GM19240 (cell line): ENCODE data around the gene SKAP1.
A peak's percentile ranks its signal among the peaks of the same experiment; 100 is the strongest.

Source experiments
- DNase-seq: peaks from one replicate; pipeline ENCODE4 v3.0.0; 2011; ENCODE audit warnings: low spot score; ENCODE audit not compliant: insufficient read length

The SKAP1 gene

GRCh38 chr17:48429638-48430586, at the start of gene SKAP1:
TSS of gene SKAP1 (minus strand) at chr17:48430214.
- DNase-seq, result peak; percentile 38

- DNase-seq, result no peak
Measured at GRCh38 chr17:48479014-48479402, 49.0 kb upstream of the SKAP1 start.

DNA sequence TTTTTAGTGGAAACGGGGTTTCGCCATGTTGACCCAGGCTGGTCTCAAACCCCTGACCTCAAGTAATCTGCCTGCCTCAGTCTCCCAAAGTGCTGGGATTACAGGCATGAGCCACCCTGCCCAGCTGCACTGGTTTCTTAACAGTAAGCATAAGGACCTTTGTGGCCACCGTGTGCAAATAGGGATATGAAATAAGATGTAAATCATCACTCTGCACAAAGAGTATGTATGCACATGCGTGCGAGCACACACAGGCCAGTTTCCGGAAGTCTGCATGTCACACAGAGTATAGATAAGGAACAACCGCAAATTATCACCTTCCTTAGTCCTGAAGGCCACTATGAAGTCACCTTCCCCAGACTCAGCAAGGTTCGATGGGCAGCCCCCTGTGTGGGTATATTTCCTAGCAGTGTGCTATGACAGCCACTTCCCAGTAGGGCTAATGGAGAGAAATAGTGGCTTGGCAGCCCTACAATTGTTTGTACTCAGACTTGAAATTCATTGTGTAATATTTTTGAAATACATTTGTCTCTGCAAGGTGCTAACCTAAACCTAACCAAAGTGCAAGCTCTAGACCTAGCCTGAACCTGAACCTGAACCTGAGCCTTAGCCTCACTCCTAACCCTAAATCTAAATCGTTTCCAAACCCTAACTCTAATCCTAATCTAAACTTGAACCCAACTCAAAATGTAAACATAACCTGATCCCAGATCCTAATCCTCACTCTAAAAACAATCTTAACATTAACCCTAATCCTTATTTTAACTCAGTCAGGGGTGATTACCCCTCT, 48.4 kb upstream of the SKAP1 start:
- peak; percentile 46 for DNase-seq

GRCh38 chr17:48477221-48477620, 47.2 kb upstream of the SKAP1 start:
- no peak for DNase-seq

- DNase-seq, result no peak
Measured at GRCh38 chr17:48472411-48473281, 42.6 kb upstream of the SKAP1 start.

DNA sequence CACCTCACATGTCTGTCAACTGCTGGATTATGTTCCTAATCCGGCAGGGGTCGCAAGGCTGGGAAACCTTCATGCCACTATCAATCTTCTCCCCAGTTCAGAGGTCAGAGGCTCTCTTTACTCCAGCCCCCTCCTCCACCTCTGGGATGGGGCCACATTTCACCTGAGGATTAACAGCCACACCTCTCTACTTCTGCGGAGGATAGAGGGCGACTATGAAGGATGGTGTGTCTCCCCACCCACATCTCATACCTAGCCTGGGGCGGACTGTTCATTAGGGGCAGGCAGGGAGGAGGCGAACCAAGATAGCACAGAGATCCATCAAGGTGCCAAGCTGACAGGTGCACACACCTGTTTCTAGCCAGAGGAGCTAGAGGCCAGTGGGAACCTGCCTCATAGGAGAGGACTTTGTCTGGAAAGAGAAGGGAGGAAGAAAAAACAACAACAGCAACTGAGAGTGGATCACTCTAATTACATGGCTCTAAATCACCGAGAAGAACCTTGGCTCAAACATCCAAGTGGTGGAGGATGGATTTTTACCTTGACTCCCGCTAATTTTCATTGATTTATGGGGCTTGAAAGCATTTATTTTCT, 41.9 kb upstream of the SKAP1 start:
- no peak for DNase-seq

DNA sequence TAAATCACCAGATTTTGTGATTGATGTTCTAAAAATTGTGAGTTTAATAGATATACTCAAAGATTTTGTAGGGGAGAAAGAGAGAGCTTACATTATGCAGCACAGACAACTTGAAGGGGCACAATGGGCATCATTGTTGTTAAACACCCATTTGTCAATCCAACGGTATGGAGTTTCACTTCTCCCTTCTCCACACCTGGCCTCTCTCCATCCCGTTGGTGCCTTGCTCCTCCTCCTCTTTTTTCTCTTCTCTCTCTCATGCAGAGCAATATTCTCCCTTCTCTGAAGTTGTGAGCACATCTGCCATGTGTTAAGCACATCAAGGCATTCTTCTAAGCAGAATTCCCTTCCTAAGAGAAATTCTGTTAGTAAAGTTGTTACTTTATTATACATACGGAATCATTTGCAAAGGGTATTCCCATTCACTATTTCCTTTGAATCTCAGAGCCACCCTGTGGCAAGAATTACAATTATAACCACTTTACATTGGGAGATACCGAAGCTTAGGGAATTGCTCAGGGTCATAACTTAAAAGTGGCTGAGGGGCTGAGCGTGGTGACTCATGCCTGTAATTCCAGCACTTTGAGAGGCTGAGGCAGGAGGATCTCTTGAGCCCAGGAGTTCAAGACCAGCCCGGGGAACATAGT, 40.5 kb upstream of the SKAP1 start:
- DNase-seq, result no peak

GRCh38 chr17:48469227-48469626, 39.2 kb upstream of the SKAP1 start:
- no peak for DNase-seq

DNA sequence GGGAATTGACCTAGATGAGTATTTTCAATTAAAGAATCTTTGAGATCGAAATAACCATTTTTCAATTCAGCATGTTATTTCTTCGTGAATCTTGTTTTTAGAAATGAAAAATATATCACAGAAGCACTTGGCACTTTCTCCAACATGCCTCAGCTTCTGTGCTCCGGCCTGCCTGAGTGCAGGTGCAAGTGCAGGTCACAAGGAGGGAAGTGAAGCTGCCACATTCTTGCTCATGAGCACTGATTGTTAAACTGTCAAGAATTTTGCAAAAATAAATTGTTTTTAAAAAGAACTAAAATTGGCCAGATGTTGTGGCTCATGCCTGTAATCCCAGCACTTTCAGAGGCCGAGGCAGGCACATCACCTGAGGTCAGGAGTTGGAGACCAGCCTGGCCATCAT, 38.3 kb upstream of the SKAP1 start:
- no peak for DNase-seq

- DNase-seq, result no peak
Measured at GRCh38 chr17:48465884-48466283, 35.9 kb upstream of the SKAP1 start.

GRCh38 chr17:48463526-48463925, 33.5 kb upstream of the SKAP1 start:
- no peak for DNase-seq

GRCh38 chr17:48462946-48463345, 32.9 kb upstream of the SKAP1 start:
- DNase-seq, result no peak

GRCh38 chr17:48460052-48460451, 30.0 kb upstream of the SKAP1 start:
- no peak for DNase-seq

DNA sequence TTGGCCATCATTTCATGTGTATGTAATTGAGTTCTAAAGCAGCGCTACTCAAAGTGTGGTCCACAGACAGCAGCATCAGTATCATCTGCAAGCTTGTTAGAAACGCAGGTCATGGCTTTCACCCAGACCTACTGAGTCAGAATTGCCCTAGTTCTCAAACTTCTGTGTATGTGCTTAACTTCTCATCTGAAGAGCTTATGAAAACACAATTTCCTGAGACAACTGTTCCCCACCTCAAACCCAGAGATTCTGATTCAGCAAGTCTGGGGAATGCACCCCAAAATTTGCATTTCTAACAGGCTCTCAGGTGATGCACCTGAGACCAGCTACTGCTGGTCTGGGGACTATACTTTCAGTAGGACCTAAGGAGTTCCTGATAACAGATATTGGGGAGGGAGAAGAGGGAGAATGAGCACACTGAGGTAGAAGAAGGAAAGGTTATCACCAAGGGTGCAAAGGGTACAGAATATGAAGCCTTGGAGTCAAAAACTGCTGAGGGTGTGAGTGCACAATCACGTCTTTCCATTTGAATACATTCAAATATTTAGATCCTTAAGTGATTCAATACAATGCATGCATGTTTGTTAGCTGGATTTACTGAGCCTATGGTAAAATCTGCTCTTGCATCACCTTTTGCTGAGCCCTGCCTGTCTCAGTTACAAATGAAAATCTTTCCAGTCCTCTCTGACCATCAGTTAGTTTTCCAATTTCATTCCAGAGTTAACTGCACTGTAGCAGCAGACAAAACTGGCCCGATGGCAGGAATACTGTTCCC, 29.2 kb upstream of the SKAP1 start:
- no peak for DNase-seq

DNA sequence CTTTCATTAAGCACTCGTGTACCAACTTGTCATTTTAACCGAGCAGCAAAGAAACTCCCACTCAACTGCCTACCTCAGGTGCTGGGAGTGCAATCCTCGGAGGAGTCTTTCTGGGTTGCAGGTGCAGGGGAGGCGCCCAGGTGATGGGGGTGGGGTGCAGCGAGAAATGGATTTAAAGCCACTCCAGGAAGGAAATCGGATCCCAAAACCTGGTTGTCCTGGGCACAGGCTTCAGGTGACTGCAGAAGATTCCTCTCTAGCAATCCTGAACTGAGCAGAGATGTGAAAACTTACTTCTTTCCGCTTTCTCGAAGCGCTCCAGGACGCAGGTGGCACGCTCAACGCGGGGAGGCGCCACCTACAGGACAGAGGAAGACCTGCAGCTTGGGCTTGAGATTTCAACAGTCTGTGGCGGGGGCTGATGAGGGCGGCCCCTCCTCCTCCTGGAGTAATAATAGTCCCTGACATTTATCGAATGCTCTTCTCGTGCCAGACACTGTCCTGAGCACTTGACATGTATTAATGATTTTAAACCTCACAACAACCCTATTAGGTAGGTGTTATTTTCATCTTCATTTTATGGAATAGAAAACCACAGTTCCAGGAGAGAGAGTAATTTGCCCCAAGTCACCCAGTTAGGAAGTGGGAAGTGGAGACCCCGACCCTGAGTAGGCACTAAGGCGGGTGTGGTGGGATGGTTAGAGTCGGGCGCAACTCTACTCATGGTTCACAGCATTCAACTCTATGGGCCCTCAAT, 27.2 kb upstream of the SKAP1 start:
- DNase-seq, result peak; percentile 38

DNA sequence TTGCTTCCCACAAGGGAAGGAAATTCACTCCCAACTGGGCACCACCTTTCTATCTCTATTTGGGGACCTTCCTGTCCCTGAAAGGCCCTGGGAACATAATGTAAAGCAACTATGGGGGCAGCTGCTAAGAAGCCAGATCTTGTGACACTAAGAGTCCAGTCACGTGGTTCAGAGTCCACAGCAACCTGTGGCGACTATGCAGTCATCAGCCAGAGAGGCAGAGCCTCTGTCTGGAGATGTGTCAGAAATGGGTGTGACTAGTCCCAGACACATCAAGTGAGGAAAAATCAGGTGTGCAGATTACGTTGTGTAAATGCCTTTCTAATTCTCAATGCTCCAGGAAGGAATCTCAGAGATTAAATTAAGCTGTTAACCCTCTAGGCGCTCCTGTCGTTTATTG, 26.6 kb upstream of the SKAP1 start:
- no peak for DNase-seq

GRCh38 chr17:48455791-48456190, 25.8 kb upstream of the SKAP1 start:
- DNase-seq, result no peak

DNA sequence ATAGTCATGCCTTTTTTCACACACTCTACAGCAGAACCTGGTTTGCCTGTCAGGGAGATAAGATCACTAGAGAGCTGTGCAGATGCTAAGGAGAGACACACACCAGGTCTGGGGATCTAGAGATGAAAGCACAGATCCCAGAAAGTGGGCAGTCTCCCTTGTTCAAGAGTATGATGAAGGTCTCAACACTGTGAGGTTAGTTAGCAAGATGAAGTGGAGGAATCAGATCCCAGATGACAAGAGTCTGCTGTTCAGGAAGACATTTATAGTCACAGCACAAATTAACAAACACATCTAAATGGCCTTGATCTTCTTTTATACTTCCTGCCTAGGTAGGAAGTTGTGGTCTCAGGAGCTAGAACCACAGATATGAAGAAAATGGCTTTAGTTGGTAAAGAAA, 23.4 kb upstream of the SKAP1 start:
- DNase-seq, result no peak

- no peak for DNase-seq
Measured at GRCh38 chr17:48451489-48451888, 21.5 kb upstream of the SKAP1 start.
